Heart left ventricle (tissue), 13 donors: Measurements from ENCODE around the gene DES.

Source experiments
- POLR2A ChIP-seq, 2 donors: fragments of 450-650 bp; IDR thresholded peaks; one replicate each; pipeline ENCODE4 v1.6.1; 2017; ENCODE audit warnings: antibody characterized with exemption in 2 of 2, mild to moderate bottlenecking in 2 of 2, moderate library complexity in 2 of 2
- TF ChIP-seq, protein P1 (sequence below), 12 donors: fragments of 200-600 bp; sonication (generic) in 4 of 12; IDR thresholded peaks; one replicate each; pipeline versions ENCODE4 v1.5.0 to v1.8.0; 2018 to 2022; ENCODE audit warnings: antibody characterized with exemption in 12 of 12, mild to moderate bottlenecking in 5 of 12
- donor health status: ischemic (EF 13 %, LVEDD 7.1; RV severe dilation, severe dysfunction).
- donor health status: DM: no; HTN: yes; CAD: no.
- donor health status: DM: no; HTN: no; CAD: no.
- donor health status: ischemic (EF 25% LVEDD 6.9; RV normal size, moderate dysfunction).
- donor health status: ischemic (EF 25% LVEDD 5.7; RV mildly dilated, moderate dysfunction).
- donor health status: ischemic (EF 35%, LVEDD 5.7; RV mildly dilated, moderate dysfunction).
- donor health status: nonischemic (EF 11% LVEDD 7.7; RV severe dilation, severe dysfunction).
- donor health status: DM: yes; HTN: yes; CAD: no.
- donor health status: PGD.
- donor health status: ischemic (EF 29% LVEDD 5.4; RV normal size, mild dysfunction).
- donor health status: nonischemic (EF 23%, LVEDD 6.1; RV moderate dilation, normal function).

- TF ChIP-seq, protein P1, sequence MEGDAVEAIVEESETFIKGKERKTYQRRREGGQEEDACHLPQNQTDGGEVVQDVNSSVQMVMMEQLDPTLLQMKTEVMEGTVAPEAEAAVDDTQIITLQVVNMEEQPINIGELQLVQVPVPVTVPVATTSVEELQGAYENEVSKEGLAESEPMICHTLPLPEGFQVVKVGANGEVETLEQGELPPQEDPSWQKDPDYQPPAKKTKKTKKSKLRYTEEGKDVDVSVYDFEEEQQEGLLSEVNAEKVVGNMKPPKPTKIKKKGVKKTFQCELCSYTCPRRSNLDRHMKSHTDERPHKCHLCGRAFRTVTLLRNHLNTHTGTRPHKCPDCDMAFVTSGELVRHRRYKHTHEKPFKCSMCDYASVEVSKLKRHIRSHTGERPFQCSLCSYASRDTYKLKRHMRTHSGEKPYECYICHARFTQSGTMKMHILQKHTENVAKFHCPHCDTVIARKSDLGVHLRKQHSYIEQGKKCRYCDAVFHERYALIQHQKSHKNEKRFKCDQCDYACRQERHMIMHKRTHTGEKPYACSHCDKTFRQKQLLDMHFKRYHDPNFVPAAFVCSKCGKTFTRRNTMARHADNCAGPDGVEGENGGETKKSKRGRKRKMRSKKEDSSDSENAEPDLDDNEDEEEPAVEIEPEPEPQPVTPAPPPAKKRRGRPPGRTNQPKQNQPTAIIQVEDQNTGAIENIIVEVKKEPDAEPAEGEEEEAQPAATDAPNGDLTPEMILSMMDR (IDR thresholded peaks at IDR 0.05), result no peak
- no peak for TF ChIP-seq POLR2A (IDR thresholded peaks at IDR 0.05)
These were observed 30.7 kb downstream of the DES start for GRCh38 chr2:219448776-219449341.
